ENCODE measurements around the gene CAMTA1. TPM values are rescaled to one million over a fixed set of nuclear protein-coding genes. Genes with fewer than 3 reads are reported as not detected.

Gene CAMTA1
- total RNA-seq, 2 donors from 2014 or later, result 105 to 113 TPM

DNA sequence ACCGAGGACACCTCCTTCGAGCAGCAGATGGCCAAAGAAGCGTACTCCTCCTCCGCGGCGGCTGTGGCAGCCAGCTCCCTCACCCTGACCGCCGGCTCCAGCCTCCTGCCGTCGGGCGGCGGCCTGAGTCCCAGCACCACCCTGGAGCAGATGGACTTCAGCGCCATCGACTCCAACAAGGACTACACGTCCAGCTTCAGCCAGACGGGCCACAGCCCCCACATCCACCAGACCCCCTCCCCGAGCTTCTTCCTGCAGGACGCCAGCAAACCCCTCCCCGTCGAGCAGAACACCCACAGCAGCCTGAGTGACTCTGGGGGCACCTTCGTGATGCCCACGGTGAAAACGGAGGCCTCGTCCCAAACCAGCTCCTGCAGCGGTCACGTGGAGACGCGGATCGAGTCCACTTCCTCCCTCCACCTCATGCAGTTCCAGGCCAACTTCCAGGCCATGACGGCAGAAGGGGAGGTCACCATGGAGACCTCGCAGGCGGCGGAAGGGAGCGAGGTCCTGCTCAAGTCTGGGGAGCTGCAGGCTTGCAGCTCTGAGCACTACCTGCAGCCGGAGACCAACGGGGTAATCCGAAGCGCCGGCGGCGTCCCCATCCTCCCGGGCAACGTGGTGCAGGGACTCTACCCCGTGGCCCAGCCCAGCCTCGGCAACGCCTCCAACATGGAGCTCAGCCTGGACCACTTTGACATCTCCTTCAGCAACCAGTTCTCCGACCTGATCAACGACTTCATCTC is 879.1 kb downstream of the CAMTA1 start:
- Histone ChIP-seq H3K4me1 (ENCODE audit: control insufficient read depth in 1 of 2, low read depth in 2 of 2) (peaks cover 0 to 4% of the 10 kb centered on the region in 2 donors), H3K4me3 (no peak overlapping the region), H3K9me3 (no peaks in the 10 kb centered on the region), H3K36me3 (no peaks in the 10 kb centered on the region), H3K27ac (no peak overlapping the region), H3K27me3 (replicated peaks; ENCODE audit: insufficient read depth) (no peaks in the 10 kb centered on the region)
- TF ChIP-seq, protein P1, sequence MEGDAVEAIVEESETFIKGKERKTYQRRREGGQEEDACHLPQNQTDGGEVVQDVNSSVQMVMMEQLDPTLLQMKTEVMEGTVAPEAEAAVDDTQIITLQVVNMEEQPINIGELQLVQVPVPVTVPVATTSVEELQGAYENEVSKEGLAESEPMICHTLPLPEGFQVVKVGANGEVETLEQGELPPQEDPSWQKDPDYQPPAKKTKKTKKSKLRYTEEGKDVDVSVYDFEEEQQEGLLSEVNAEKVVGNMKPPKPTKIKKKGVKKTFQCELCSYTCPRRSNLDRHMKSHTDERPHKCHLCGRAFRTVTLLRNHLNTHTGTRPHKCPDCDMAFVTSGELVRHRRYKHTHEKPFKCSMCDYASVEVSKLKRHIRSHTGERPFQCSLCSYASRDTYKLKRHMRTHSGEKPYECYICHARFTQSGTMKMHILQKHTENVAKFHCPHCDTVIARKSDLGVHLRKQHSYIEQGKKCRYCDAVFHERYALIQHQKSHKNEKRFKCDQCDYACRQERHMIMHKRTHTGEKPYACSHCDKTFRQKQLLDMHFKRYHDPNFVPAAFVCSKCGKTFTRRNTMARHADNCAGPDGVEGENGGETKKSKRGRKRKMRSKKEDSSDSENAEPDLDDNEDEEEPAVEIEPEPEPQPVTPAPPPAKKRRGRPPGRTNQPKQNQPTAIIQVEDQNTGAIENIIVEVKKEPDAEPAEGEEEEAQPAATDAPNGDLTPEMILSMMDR (IDR thresholded peaks at IDR 0.05), result no peak
- DNase-seq (ENCODE audit: low spot score) (no peak), ATAC-seq (ENCODE audit: insufficient number of reproducible peaks, low FRiP score, low read depth) (no peak)

DNA sequence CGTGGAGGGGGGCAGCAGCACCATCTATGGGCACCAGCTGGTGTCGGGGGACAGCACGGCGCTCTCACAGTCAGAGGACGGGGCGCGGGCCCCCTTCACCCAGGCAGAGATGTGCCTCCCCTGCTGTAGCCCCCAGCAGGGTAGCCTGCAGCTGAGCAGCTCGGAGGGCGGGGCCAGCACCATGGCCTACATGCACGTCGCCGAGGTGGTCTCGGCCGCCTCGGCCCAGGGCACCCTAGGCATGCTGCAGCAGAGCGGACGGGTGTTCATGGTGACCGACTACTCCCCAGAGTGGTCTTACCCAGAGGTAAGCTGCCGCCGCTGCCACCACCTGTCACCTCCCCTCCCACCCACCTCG is 879.6 kb downstream of the CAMTA1 start:
- no peak for DNase-seq (ENCODE audit: low spot score)
- Histone ChIP-seq H3K27me3 (replicated peaks; ENCODE audit: insufficient read depth) (no peaks in the 10 kb centered on the region), H3K4me3 (no peak overlapping the region), H3K9me3 (no peaks in the 10 kb centered on the region), H3K27ac (no peak overlapping the region), H3K4me1 (ENCODE audit: control insufficient read depth in 1 of 2, low read depth in 2 of 2) (peaks cover 0 to 4% of the 10 kb centered on the region in 2 donors), H3K36me3 (no peaks in the 10 kb centered on the region)
- TF ChIP-seq, protein P1 (IDR thresholded peaks at IDR 0.05), result no peak
- ATAC-seq (ENCODE audit: insufficient number of reproducible peaks, low FRiP score, low read depth), result no peak

DNA sequence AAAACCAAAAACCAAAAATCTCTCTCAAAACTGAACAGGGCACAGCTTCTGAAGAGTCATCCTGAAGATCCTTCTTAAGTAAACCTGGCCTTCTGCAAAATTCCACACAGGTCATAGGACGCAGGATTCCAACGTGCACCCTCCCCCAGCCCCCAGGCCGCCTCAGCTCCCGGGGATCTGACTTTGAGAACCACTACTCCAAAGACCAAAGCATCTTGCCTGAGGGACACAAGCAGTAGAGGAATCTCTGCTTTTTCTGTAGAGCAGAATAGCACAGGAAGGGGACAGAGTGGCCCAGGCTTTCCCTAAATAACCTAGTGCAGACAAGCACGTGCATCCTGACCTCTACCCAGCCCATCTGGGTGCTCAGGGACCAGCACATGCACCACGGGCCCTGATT is 881.0 kb downstream of the CAMTA1 start:
- H3K4me3 ChIP-seq, result no peak overlapping the region
- ATAC-seq (ENCODE audit: insufficient number of reproducible peaks, low FRiP score, low read depth), result no peak
- no peaks in the 10 kb centered on the region for H3K9me3 ChIP-seq
- H3K4me1 ChIP-seq (ENCODE audit: control insufficient read depth in 1 of 2, low read depth in 2 of 2), result peaks cover 0 to 4% of the 10 kb centered on the region in 2 donors
- no peaks in the 10 kb centered on the region for H3K36me3 ChIP-seq
- TF ChIP-seq, protein P1 (IDR thresholded peaks at IDR 0.05), result no peak
- no peak overlapping the region for H3K27ac ChIP-seq
- H3K27me3 ChIP-seq (replicated peaks; ENCODE audit: insufficient read depth), result no peaks in the 10 kb centered on the region
- DNase-seq (ENCODE audit: low spot score), result no peak

DNA sequence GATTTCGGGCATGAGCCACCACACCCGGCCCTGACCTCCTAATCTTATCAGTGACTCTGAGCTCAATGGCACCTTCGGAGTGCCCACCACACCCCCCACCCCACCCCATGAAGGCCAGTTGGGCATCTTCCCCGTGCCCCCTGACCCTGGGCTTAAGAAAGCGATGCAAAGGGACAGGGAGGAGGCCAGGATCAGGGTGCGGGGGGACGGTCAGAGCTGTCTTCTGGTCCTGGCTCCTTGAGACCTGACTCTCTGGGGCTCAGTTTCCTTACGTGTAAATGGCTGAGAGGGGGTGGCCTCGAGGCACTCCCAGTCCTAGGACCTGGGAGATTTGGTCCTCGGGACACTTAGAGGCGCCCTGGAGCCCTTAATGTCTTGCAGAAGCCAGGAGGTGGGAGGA is 881.9 kb downstream of the CAMTA1 start:
- Histone ChIP-seq H3K27me3 (replicated peaks; ENCODE audit: insufficient read depth) (no peaks in the 10 kb centered on the region), H3K36me3 (no peaks in the 10 kb centered on the region), H3K4me1 (ENCODE audit: control insufficient read depth in 1 of 2, low read depth in 2 of 2) (peaks cover 0 to 4% of the 10 kb centered on the region in 2 donors), H3K9me3 (no peaks in the 10 kb centered on the region), H3K4me3 (no peak overlapping the region), H3K27ac (no peak overlapping the region)
- DNase-seq (ENCODE audit: low spot score) (no peak), ATAC-seq (ENCODE audit: insufficient number of reproducible peaks, low FRiP score, low read depth) (no peak)
- TF ChIP-seq, protein P1 (IDR thresholded peaks at IDR 0.05), result no peak

DNA sequence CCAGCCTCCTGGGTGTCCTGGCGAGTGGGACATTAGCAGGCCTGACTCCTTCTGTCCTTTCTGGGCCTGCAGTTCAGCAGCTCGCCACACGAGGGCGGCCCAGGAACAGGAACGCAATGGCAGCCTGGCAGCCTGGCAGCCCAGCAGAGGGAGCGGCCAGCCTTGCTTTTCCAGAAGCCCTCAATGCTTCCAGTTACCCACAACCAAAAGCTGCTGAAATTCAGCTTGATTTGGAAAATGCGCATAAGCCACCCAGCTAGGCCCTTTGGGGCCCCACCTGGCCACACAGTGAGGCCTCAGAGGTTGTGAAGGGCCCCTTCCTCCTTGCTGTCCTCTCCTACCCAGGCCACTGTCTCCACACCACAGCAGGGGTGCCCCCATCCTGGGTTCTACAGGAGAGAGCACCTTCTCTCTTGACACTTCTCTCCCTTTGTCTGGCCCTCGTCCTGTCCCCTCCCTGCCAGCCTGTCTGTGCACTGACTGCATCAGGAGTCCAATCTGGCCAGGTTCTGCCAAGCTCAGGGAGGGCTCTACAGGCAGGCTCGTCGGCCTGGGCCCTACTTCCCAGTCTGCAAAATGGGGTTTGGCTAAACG is 882.5 kb downstream of the CAMTA1 start:
- Histone ChIP-seq H3K9me3 (no peaks in the 10 kb centered on the region), H3K27me3 (replicated peaks; ENCODE audit: insufficient read depth) (no peaks in the 10 kb centered on the region), H3K27ac (no peak overlapping the region), H3K36me3 (no peaks in the 10 kb centered on the region), H3K4me3 (no peak overlapping the region), H3K4me1 (ENCODE audit: control insufficient read depth in 1 of 2, low read depth in 2 of 2) (peaks cover 0 to 4% of the 10 kb centered on the region in 2 donors)
- DNase-seq (ENCODE audit: low spot score) (peak; percentile 74), ATAC-seq (ENCODE audit: insufficient number of reproducible peaks, low FRiP score, low read depth) (peak; percentile 53)
- TF ChIP-seq, protein P1 (IDR thresholded peaks at IDR 0.05), result peak; percentile 100
